Retina (tissue), 1 donor: Measurements from ENCODE around the gene UPP1.
"Not testable (repeated sequence)": the region's sequence is repeated elsewhere in the genome, so short reads cannot be mapped to it uniquely, and the experiment has no call there.

Experiments
- DNase-seq: peaks from one replicate; pipeline ENCODE4 v3.0.0-alpha.2; 2016

UPP1 gene

GRCh38 chr7:48112401-48113165 is 23.5 kb downstream of the UPP1 start:
- DNase-seq, result no peak

- DNase-seq, result no peak
Observed at GRCh38 chr7:48113275-48113674, 24.2 kb downstream of the UPP1 start.

DNA sequence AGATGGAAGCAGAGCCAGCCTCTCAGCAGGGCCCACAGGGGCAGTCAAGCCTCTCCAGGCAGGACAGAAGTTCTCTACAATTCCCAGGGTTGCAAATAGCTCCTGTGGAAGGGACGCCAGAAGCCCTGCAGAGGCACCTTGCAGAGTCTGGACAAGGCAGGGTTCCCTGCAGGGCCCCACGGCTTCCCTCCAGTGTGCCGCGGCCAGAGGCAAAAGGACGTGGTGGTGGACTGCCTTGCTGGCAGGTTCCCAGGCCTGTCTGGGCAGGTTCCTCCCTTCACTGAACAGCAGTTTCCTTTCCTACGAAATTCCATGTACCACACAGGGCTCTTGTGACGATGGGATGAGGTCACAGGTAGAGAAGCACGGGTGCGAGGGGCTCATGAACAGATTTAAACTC is 25.1 kb downstream of the UPP1 start:
- no peak for DNase-seq

GRCh38 chr7:48114589-48114988 is 25.5 kb downstream of the UPP1 start:
- DNase-seq, result no peak

- no peak for DNase-seq
Observed at GRCh38 chr7:48116043-48116442, 27.0 kb downstream of the UPP1 start.

DNA sequence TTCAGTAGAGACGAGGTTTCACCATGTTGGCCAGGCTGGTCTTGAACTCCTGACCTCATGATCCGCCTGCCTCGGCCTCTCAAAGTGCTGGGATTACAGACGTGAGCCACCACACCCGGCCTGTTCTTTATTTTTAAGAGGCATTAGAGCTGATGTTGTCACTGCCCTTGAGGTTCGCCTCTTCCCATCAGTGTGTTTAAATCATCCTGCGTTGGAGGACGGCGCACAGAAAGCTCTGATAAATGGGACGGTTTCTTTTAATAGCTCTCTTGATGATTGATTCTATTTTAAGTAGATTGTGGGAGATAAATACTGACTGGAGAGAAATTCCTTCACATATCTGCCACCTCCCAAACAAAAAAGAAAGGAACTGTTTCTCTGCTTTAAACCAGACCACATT is 29.0 kb downstream of the UPP1 start:
- no peak for DNase-seq

DNA sequence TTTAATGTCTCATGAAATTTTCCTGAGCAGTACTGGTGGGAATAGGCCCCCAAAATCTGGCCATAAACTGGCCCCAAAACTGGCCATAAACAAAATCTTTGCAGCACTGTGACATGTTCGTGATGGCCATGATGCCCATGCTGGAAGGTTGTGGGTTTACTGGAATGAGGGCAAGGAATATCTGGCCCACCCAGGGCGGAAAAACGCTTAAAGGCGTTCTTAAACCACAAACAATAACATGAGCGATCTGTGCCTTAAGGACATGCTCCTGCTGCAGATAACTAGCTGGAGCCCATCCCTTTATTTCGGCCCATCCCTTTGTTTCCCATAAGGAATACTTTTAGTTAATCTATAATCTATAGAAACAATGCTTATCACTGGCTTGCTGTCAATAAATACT is 31.5 kb downstream of the UPP1 start:
- DNase-seq, result not testable (repeated sequence)

GRCh38 chr7:48126037-48126436 is 37.0 kb downstream of the UPP1 start:
- no peak for DNase-seq

DNA sequence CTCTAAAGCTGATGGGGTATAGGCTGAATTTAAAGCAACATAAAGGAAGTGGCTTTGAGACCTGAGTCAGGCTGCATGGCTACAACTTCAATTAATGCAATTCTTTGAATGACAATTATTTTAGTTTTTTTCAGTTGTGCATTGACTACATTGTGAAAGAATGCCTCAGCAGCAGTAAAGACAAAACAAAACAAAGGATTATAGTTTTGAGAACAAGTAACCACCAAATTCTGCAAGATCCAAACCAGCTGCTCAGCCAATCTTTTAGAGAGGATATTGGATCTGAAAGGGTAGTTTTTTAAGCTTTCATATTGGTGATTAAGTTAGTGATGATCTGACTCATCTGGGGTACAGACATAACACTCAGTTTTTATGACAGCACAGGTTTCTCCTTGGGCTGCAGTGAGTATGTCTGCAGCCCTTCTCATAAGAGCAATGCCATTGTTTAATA is 41.6 kb downstream of the UPP1 start:
- DNase-seq, result no peak

- DNase-seq, result no peak
Observed at GRCh38 chr7:48132792-48133191, 43.7 kb downstream of the UPP1 start.

DNA sequence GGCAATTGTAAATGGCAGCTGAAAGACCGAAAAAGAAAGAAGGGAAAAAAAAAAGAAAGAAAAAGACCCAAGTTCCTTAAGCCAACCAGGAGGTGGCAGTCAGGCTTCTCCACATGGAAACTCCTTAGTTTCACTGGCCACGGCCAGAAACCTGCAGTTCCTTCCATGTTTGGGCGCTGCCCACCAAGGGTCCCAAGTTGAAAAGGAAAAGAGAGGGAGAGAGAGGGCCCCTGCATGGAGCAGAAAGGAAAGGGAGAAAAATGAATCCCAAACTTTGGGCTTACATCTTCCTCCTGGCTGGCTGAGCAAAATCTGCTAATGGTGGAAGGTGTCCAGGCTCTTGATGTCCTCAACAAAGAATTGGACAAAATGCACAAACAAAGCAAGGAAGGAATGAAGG is 50.4 kb downstream of the UPP1 start:
- no peak for DNase-seq

- no peak for DNase-seq
Observed at GRCh38 chr7:48140001-48140681, 51.1 kb downstream of the UPP1 start.

DNA sequence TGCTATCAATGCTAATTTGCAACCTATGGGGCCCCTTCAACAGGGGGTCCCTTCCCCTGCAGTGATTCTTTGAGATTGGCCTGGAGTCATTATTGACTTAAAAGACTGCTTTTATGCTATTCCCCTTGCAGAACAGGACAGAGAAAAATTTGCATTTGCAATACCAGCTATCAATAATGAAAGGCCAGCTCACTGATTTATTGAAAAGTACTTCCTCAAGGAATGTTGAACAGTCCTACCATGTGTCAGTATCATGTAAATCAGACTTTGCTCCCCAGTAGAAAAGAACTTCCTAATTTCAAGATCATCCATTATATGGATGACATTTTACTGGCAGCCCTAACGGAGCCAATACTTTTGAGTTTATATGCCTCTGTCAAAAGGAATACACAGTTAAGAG is 52.5 kb downstream of the UPP1 start:
- DNase-seq, result no peak

DNA sequence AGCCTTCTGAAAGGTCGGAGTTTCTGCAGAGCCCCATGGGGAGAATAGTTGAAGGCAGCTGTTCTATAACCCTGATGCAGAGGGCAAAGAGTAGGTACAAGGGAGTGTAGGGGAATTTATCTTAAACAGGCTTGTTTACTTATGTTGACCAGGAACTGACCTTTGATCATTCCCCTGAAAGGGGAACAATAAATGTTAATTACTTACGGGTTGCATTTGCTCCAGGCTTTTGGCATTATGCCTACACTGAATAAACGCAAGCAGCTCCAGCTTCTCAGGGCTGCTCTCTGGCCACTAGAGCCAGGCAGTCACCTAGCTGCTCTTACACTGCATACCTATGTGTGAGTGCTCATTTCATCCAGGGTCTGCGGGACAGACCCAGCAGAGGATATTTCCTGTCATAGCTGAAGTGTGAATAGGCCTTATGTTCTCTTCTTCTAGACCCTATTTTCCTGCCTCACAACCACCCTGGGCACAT is 55.3 kb downstream of the UPP1 start:
- no peak for DNase-seq

GRCh38 chr7:48147078-48147591 is 58.1 kb downstream of the UPP1 start:
- no peak for DNase-seq

GRCh38 chr7:48147690-48148089 is 58.6 kb downstream of the UPP1 start:
- not testable (repeated sequence) for DNase-seq

- no peak for DNase-seq
Observed at GRCh38 chr7:48148311-48148710, 59.2 kb downstream of the UPP1 start.

DNA sequence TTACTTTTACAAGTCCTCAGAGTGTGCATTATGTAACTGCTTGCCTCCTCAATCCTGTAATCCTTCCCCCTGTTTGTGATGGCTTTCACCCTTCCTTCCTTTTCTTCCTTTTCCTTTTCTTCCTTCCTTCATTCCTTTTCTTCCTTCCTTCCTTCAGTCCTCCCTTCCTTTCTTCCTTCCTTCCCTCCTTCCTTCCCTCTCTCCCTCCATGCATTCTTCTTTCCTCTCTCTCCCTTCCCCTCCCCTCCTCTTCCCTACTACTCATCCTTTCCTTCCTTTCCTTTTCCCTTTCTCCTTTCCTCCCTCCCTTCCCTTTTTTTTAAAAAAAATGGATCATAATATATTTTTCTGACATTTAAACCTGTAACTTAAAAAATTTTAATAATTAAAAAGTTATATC is 60.0 kb downstream of the UPP1 start:
- no peak for DNase-seq

DNA sequence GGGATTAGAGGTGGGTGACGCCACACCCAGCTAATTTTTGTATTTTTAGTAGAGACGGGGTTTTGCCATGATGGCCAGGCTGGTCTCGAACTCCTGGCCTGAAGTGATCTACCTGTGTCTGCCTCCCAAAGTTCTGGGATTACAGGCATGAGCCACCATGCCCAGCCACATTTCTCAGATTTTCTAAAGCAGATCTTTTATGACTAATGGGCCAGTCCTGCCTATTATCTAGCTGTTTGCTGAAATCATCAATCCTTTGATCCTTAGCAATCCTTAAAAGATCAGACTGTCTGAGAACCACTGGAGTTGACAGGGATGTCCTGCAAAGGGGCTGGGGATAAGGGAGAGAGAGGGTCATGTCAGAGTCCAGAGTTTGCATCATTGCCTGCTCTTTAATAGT is 61.0 kb downstream of the UPP1 start:
- DNase-seq, result no peak

- no peak for DNase-seq
Observed at GRCh38 chr7:48154792-48155413, 65.8 kb downstream of the UPP1 start.
